HG02798 (cell line): ENCODE results near the gene CTNS.

ENCODE experiments used
- ATAC-seq: cut with Tn5 transposase; IDR thresholded peaks from one replicate; pipeline ENCODE4 v1.9.1; 2021; ENCODE audit warnings: mild to moderate bottlenecking; ENCODE audit not compliant: unreplicated experiment, poor library complexity

The CTNS gene

DNA sequence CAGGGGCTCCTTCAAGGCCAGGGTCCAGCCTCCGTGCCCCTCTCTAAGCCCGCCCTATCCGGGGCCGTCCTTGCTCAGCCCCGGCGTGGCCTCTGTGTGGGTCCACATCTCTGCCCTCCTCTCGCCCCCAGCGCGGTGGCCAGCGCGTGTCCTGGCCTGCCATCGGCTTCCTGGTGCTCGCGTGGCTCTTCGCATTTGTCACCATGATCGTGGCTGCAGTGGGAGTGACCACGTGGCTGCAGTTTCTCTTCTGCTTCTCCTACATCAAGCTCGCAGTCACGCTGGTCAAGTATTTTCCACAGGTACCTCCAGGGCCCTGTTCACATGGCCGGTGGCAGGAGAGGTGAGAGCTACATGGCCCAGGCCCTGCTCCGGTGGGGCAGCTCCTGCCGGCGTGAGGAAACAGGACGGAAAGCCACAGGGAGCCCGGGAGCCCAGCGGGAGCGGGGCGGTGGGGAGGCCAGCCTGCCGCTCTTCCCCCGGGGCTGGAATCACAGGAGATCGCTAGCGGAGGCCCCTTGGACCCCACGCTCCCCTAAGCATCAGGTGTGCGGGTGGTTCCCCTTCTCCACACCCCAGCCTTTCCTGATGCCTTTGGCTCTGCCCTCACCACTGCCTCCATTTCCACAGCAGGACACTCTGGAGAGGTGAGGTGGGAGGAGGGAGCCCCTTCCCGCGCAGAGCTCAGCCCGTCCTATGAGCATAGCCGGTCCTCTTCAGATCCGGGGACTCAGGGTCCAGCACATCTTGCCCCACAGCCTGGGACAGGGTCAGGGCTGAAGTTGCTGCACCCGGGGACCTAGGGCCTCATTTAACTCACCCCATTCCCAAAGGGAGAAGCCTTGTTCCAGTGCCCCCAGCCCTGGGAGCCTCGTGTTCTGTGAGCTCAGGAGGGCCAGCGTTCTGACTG is 21.6 kb downstream of the CTNS start:
- no peak for ATAC-seq

DNA sequence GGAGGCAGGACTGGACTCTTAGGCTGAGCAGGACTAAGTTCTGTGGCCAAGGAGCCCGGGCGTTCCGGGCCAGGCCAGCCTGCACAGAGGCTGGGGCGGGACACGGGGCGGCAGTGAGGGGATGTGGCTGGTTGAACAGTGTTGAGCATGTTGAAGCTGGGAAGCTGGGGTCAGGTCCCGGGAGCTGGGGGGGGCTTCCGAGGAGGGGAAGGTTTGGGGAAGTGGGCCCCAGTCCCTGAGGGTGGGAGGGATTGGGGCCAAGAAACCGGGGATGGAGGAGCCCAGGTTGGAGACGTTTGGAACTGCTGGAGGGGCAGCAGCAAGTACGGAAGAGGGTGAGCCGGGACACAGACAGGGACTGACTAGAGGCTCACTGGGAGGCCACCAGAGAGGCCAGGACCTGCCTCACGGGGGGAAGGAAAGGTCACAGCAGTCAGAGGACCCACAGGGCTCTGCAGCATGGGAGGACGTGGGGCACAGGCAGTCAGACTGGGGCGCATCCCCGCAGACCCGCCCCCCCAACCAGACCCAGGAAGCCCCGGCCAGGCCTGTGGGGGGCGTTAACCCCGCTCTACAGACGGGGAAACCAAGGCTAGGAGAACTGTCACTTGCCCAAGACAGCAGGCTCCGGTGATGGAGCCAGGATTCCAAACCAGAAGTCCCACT is 22.4 kb downstream of the CTNS start:
- ATAC-seq: no peak

DNA sequence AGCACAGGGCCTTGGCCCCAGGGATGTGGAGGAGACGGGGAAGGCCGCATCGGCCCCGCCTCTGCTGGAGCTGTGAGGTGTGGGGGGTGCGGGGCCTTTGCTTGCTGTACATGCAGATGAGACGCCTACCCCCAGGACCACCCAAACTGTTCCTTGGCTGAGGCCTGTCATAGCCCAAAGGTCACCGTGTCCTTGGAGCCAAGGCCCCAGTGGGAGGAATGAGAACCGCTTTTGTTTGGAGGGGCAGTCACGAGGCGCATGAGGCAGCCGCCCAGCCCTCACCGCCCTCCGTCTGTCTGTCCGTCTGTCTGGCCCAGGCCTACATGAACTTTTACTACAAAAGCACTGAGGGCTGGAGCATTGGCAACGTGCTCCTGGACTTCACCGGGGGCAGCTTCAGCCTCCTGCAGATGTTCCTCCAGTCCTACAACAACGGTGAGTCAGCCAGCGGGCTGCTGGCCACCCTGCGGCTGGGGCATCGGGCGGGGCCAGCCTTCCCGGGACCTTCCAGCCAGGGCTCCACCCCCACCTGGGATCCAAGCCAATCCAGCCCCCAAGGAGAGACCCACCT is 23.1 kb downstream of the CTNS start:
- ATAC-seq: no peak

DNA sequence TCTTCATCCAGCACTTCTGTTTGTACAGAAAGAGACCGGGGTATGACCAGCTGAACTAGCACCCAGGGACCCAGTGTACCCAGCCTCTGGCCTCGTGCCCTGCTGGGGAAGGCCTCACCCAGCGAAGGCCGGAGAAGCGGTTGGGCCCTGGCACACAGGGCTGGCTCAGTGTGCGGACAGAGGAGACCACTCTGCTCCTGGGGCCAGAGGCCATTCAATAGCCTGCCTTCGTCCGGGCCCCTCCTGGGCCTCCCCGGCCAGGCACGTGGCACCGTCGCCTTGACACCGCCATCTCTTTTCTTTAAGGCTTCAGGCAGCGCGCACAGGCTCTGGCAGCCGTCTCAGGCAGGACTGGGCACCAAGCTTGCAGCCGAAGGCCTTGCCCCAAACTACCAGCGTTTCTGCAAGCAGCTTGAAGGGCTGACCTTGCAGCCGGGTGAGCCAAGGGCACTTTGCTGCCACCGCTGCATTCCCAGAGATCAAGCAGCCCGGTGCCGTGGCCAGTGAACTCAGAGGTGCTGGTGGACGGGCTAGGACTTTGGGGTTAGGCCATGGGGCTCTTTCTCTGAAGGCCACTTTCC is 23.8 kb downstream of the CTNS start:
- no peak for ATAC-seq

DNA sequence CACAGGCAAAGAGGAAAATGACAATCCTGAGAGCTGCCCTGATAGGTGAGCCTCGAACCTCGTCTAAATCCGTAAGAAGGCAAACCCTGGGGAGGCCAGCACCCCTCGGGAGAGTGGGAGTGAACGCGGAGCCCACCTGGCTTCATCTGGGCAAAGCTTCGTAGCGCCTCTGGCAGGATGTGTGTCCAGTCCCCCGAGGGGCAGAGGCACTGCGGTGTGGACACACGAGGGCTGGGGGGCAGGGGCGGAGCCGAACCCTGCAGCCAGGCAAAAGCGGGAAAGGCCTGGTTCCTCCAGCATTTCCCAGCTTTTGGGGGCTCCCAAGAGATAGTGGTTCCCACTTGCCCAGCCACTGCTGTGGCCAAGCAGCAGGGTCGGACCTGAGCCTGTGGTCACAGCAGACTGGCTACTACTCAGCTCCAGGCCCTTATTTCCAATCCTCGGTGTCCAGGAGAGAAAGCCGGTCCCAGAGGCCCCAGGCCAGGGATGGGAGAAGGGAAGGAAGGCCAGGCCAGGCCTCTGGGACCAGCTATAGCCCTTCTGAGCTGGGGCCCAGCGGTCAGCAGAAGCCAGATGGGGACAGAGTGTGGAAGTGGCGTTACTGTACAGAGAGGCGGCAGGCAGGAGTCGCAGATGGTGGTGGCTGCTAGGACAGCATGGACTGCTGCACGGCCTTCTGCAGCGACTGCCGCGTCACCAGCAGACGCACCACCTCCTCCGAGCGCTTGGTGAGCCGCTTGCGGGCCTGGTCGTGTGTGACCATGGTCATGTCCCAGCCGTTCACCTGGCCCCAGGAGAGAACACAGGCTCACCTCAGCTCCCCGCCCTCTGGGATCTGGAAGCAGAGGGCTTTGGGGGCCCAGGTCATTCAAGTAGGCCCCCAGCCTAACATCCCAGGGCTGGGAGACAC is 26.8 kb downstream of the CTNS start:
- ATAC-seq: no peak

DNA sequence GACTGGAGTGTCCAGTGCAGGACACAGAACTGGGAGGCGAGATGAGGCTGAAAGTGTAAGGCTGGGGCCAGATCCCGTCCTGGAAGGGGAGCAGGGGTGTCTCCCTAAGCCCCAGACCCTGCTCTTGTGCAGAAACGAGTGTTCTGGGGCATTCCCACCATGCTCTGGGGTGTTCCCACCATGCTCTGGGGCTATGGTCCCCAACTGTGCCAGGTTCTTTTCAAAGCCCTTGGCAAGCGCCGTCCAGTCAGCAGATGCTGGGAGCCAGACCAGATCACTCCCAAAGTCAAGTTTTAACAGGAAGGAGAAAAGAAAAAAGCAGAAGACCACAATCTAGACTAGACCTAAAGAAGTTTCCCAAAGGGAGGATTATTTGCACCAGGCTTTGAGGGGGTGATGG is 29.3 kb downstream of the CTNS start:
- ATAC-seq: no peak

DNA sequence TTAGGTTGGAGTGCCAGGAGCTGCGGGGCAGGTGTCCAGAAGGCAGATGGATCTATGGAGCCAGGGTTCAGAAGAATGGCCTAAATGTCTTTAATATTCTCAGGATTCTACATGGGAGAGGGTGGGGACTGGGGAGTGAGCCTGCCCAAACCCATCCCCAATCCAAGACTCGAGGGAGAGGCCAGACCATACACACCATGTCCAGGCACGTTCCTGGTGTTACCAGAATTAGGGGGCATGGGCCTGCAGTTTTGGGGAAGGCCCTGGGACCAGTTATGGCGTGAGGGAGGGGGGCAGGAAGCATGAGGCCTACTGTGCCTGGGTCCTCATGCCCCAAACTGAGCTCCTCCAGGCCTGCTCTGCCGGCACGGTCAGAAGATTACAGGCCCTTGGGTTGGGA is 30.0 kb downstream of the CTNS start:
- no peak for ATAC-seq

DNA sequence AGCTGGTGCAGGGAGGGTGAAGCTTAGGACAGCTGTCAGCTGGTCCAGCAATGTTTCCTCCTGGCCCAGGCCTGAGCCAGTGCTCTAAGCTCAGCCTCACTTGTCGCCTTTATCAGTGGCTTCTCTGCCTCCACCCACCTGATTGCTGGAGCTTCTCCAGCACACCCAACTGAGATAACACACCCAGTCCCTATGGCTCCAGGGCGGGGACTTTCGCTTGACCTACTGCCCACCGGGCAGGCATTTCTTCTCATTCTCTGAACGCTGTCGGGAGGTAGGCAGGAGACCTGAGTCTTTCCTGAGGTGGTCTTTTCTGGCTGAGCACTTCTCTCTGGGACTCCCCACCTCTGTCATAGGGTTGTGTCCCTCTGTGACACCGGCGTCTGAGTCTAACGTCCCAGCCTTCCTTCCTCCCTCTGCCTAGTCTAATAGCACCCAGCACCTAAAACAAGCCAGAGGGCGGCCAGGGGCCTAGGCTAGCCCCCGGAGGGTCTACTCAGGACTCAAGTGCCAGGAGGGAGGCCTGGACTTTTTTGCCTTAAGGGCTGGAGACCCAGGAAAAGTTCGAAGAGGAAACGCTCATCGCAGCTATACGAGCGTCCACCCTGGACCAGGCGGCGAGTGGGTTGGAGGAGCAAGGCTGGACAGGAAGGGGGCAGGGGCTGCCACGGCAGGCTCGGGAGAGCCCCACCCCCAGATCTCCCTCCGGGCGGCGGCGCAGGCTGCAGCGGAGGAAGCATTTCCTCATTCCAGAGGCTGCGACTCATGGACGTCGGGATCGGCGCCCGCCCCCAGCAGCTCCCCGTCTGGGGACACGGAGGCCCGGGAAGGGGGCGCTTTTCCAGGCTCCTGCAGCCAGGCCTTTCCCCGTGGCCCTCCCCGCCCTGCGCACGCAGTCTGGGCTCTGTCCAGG is 31.1 kb downstream of the CTNS start:
- ATAC-seq: peak; percentile 8

DNA sequence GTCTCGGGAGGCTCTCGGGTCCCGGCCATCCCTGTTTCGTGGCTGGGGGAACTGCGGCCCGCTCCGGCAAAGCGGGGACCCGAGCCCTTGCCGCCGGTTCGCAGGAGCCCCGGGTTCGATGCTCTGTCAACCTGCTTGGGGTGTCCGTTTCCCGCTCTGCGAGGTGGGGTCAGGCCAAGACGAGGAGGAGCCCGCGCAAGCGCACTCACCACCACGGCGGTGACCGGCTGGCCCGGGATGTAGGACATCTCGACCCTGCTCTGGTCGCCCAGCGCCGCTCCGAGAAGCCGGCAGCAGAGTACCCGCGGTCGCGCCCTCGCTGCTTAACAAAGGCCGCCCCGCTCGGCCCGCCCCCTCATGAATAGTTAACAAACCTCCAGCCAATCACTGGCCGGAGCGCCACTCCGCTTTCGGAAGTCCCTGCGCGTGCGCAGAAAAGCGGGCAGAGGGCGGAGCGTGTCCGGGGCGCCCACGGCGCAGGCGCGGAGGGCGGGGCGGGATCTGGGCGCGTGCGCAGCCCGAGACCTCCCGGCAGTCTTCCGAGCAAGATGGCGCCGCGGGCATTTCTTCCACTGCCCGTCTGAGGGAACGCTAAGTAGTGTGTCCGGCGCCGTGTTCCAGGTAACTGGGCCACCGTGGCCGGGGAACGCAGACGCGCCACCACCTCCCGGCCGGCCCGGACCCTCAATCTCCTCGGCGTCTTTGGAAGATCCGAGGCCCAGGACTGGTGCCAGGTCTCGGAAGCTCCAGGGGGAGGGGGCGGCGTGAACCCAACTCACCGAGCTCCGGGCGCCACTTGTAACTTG is 31.9 kb downstream of the CTNS start, which contains the start of the genes EMC6 and TAX1BP3:
Gene EMC6 (plus strand): TSS at position 534 of the 806 bp plus-strand sequence. CDS start 335 bp downstream, outside the sequence.
Gene TAX1BP3 (minus strand): TSS at position 300 of the 806 bp plus-strand sequence. CDS start 52 bp downstream, at position 248.
- ATAC-seq: peak; percentile 93

DNA sequence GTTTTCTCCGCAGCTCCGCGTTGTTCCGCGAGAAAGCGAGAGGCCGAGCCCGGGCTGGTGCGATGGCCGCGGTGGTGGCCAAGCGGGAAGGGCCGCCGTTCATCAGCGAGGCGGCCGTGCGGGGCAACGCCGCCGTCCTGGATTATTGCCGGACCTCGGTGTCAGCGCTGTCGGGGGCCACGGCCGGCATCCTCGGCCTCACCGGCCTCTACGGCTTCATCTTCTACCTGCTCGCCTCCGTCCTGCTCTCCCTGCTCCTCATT is 32.5 kb downstream of the CTNS start:
- no peak for ATAC-seq

DNA sequence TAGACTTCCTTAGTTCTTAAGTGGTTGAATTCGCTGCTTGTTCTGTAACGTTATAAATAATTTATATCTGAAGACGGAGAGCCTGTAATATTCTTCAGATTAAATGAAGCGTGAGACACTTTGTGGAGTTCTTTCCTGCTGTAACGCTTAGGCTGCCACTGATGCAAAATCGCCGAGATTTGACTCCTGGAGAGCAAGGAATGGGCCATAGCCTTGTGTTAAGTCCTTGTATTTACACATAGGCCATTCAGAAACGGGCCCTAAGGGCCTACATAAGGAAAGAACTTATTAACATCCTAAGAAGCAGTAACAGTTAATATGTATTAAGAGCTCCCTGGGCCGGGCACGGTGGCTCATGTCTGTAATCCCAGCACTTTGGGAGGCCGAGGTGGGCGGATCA is 33.0 kb downstream of the CTNS start:
- no peak for ATAC-seq

DNA sequence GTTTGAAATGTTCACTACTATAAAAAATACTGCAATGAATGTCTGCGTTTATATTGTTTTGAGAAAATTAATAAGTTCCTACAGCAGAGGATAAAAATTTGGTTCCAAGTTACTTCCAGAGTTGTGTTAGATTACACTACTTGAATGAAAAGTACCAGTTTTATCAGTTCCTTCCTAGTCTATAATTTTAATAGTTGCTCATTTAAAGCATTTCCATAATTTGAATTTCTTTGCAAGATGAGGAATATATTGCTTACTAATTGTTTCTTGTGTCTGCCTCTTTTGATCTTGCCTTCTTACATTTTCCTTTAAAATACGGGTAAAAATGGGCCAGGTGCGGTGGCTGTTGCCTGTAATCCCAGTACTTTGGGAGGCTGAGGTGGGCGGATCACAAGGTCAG is 36.0 kb downstream of the CTNS start:
- no peak for ATAC-seq

DNA sequence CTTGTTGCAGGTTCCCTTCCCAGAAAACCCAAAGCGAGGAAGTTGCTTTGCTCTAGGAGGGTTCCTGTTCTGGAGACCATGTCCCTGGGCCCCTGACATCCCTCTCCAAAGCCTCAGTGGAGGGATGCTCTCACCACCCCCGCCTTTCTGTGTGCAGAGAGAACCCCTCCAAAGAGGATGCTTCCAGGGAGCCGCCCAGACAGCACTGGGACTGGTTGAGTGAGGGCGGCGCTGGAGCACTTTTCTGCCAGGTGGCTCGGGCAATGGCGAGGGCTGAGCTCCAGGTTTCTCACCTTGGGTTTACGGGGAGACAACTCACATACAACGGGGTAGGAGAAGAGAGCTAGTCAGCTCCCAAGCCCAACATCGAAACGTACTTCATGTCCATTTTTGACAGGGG is 39.3 kb downstream of the CTNS start:
- ATAC-seq: no peak

DNA sequence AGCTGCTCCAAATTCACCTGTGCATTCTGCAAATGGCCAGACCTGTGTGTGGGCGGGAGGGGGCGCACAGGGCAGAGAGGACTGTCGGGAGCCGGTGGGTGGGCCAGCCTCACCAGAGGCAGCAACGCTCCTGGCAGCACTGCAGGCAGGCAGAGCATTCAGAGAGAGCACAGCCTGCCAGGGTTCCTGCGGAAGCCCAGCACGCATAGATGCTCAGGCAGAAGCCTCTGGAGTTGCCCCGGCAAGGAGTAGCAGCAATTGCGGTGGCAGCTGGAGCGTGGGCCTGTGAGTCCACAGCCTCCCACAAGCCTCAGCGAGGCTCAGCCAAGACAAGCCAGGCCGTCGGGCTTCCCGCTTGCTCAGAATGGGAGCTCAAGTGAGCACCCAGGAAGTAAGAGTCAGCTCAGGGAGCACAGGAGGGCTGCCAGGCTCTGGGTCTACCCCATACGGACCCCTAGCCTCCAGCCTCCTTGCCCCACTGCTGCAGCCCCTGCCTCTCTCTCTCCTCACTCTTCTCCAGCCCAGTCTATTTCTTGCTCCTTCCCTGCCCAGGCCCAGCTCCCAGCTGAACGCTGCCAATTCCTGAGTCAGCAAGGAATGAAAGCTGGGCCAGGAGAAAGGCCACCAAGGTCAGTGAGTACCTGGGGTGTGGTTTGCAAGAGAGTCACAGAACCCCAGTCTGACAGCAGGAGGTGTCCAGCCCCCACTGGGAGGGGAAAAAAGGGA is 41.7 kb downstream of the CTNS start:
- ATAC-seq: no peak

DNA sequence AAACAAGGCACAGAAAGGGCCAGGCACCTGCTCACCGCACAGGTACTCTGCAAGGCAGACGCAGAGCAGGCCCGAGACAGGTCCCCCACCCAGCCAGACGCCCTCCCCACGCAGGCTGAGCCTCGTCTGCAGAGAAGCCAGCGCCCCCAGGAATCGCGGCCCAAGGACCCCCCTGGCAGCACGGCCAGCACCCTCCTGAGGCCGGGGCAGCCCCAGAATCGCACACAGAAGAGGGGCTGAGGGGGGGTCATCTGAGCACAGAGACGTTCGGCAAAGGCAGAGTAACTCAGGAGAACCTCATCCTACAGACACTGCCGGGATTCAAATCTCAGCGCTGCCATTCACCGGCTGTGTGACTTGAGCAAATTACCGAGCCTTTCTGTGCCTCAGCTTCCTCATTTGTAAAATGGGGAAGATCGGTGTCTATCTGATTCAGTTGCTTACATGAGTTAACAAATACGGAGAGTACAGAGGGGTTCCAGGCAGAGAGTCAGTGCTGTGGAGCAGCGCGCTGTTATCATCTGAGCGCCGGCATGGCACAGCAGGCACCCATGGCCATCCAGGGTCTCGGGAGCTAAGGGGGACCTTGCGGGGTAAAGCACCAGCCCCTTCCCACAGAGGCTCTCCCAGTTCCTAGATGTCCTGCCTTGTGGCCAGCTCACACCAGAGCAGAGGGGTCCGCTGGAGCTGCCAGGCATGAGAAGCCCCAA is 42.4 kb downstream of the CTNS start:
- no peak for ATAC-seq

DNA sequence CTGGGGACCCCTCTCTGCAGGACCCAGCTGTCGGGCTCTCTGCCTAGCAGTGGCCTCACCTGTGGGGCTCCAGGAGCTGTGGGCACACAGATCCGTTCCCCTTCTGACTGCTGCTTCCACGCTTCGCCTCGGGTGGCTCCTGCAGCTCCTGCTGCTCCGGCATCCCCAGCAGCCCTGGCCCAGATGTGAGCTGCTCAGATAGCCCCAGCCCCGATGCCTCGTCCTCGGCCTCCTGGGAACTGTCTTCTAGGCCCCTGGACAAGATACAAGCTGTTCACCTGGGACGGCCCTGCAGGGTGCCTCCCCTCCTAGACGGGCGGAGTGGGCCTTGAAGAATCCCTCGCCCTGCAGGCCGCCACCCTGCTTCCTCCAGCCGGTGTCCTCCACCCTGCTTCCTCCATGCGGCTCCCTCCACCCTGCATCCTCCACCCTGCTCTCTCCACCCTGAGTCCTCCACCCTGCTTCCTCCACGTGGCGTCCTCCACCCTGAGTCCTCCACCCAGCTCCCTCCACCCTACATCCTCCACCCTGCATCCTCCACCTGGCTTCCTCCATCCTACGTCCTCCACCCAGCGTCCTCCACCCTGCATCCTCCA is 43.1 kb downstream of the CTNS start:
- no peak for ATAC-seq

DNA sequence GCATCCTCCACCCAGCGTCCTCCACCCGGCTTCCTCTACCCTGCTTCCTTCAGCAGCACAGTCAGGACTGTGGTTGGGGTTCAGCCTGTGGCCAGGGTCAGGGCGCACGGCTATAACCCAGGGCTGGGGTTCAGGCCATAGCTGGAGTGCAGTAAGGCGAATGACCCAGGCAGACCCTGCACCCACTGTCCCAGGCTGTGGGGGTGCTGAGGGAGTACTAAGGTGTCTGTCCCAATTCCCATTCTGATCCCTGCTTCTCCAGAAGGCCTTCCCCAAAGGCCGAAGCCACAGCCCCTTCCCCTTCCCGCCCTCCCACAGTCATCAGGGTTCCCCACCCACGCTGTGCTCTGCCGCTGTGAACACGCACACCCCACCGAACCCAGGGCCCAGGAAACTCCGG is 44.5 kb downstream of the CTNS start:
- no peak for ATAC-seq
